ENCODE measurements around the gene CACNA1C. TPM values are rescaled to one million over a fixed set of nuclear protein-coding genes. Genes with fewer than 3 reads are reported as not detected.

Gene CACNA1C
- total RNA-seq, 2 experiments from 2014 or later = 0.69 to 1.4 TPM

DNA sequence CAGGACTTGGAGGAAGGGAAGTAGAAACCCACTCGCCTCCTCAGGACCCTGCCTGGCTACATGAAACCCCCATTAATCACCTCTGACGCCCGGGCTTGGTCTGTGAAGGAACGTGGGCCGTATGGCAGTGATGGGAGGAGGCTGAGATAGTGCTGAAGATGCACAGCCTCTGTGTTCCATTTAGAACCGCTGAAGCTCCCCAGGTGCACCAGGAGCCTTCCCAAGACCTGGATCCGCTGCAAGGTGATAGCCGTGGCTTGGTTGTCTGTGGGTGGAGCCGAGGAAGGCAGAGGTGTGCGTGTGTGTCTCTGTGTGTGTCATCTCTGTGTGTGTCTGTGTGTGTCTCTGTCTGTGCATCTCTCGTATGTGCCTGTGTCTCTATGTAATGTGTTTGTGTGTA lies 293.1 kb downstream of the CACNA1C start:
- Histone ChIP-seq H3K9me2 (ENCODE audit: insufficient read depth, low read length) (no peaks in the 10 kb centered on the region), H3K27ac (ENCODE audit: low read depth, low read length, poor library complexity, severe bottlenecking) (no peak overlapping the region), H4K20me1 (ENCODE audit: insufficient read depth, low read length) (no peaks in the 10 kb centered on the region), H3K9me3 (ENCODE audit: low read length) (no peaks in the 10 kb centered on the region), H2AFZ (ENCODE audit: low read length) (peak overlapping the region; percentile 48; the same call in 1 of the 2 replicates), H3K4me3 (ENCODE audit: low read depth, low read length, poor library complexity, severe bottlenecking) (no peak overlapping the region), H3K4me1 (ENCODE audit: insufficient read depth, low read length, poor library complexity, severe bottlenecking) (peaks cover 32% of the 10 kb centered on the region), H3K79me2 (ENCODE audit: insufficient read depth, low read depth, low read length) (no peaks in the 10 kb centered on the region), H3K4me2 (ENCODE audit: low read length) (peak overlapping the region; percentile 39; the same call in 1 of the 2 replicates), H3K36me3 (ENCODE audit: insufficient read depth, low read length) (no peaks in the 10 kb centered on the region)
- TF ChIP-seq EZH2phosphoT487 (IDR thresholded peaks at IDR 0.05; ENCODE audit: borderline replicate concordance, low read depth, low read length) = no peak
- TF ChIP-seq, protein P1, sequence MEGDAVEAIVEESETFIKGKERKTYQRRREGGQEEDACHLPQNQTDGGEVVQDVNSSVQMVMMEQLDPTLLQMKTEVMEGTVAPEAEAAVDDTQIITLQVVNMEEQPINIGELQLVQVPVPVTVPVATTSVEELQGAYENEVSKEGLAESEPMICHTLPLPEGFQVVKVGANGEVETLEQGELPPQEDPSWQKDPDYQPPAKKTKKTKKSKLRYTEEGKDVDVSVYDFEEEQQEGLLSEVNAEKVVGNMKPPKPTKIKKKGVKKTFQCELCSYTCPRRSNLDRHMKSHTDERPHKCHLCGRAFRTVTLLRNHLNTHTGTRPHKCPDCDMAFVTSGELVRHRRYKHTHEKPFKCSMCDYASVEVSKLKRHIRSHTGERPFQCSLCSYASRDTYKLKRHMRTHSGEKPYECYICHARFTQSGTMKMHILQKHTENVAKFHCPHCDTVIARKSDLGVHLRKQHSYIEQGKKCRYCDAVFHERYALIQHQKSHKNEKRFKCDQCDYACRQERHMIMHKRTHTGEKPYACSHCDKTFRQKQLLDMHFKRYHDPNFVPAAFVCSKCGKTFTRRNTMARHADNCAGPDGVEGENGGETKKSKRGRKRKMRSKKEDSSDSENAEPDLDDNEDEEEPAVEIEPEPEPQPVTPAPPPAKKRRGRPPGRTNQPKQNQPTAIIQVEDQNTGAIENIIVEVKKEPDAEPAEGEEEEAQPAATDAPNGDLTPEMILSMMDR (conservative IDR thresholded peaks at IDR 0.05; ENCODE audit: low read length) = no peak
- ChIA-PET POLR2A (no interaction called here), CTCF (ENCODE audit: unreplicated experiment) (no interaction called here)
- intact Hi-C loops (cut with micrococcal nuclease; ENCODE audit: unreplicated experiment) = no loop called here
- DNase-seq (ENCODE audit: low spot score) = no peak
- no TSS peak for BruUV-seq (replicated peaks)

DNA sequence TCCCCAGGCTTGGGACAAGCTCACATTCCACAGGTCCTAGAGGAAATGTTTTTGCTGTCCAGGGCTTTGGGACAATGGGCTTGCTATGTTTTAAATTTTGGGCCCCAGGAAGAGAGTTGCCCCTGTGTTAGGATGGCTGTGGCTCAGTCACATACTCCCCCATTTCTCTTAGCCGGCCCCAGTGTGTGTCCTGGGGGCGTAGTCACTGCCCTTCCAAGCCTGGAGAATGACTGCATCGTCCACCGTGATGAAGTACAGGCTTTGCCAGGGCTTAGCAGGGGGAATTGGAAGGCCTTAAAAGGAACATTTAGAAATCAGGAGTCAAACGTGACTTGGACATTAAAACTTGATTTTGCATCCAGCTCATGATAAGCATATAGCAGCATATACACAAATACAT lies 293.6 kb downstream of the CACNA1C start:
- Histone ChIP-seq H3K4me3 (ENCODE audit: low read depth, low read length, poor library complexity, severe bottlenecking) (no peak overlapping the region), H3K9me3 (ENCODE audit: low read length) (no peaks in the 10 kb centered on the region), H3K4me2 (ENCODE audit: low read length) (no peak overlapping the region), H3K36me3 (ENCODE audit: insufficient read depth, low read length) (no peaks in the 10 kb centered on the region), H3K27ac (ENCODE audit: low read depth, low read length, poor library complexity, severe bottlenecking) (no peak overlapping the region), H3K9me2 (ENCODE audit: insufficient read depth, low read length) (no peaks in the 10 kb centered on the region), H3K79me2 (ENCODE audit: insufficient read depth, low read depth, low read length) (no peaks in the 10 kb centered on the region), H4K20me1 (ENCODE audit: insufficient read depth, low read length) (no peaks in the 10 kb centered on the region), H3K4me1 (ENCODE audit: insufficient read depth, low read length, poor library complexity, severe bottlenecking) (peaks cover 37% of the 10 kb centered on the region), H2AFZ (ENCODE audit: low read length) (no peak overlapping the region)
- no peak for DNase-seq (ENCODE audit: low spot score)
- TF ChIP-seq, protein P1 (conservative IDR thresholded peaks at IDR 0.05; ENCODE audit: low read length) = no peak
- TF ChIP-seq EZH2phosphoT487 (IDR thresholded peaks at IDR 0.05; ENCODE audit: borderline replicate concordance, low read depth, low read length) = no peak
- CTCF ChIA-PET (ENCODE audit: unreplicated experiment) = no interaction called here
- no TSS peak for BruUV-seq (replicated peaks)
- intact Hi-C loops (cut with micrococcal nuclease; ENCODE audit: unreplicated experiment) = no loop called here
- POLR2A ChIA-PET = no interaction called here

DNA sequence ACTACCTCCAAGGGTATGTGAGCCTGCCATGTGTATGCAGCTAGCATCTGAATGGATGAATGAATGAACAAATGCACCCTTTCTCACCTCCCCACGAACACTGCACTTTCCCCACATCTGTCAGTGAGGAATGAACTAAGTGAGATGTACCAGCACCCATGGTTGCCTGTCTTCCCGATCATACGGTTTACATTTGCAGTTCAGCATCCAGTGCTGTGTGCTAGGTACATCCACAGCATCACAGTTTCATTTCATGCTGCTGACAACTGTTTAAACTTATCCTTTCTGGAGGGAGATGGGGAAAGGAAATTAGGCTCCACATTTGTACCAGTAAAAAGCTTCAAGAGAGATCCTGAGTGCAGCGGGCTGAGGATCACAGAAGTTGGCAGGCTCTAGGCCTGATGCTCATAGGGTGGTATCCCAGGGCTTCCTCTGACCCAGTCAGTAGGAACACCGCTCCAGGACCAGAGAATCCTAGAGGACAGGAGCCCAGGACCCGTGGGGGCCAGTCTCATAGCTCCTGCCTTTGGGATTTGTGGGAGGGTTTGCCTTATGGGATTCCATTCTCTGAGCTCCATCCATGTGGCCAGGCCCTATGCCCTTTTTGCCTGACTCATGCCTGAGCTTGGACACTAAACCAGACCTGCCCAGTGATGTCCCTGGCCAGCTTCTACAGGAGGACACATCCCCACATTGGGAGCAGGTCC lies 294.5 kb downstream of the CACNA1C start:
- DNase-seq (ENCODE audit: low spot score) = no peak
- H3K4me3 ChIP-seq (ENCODE audit: low read depth, low read length, poor library complexity, severe bottlenecking) = no peak overlapping the region
- no peak overlapping the region for H3K27ac ChIP-seq (ENCODE audit: low read depth, low read length, poor library complexity, severe bottlenecking)
- BruUV-seq (replicated peaks) = no TSS peak
- CTCF ChIA-PET (ENCODE audit: unreplicated experiment) = no interaction called here
- H3K79me2 ChIP-seq (ENCODE audit: insufficient read depth, low read depth, low read length) = no peaks in the 10 kb centered on the region
- no peak overlapping the region for H3K4me2 ChIP-seq (ENCODE audit: low read length)
- H3K4me1 ChIP-seq (ENCODE audit: insufficient read depth, low read length, poor library complexity, severe bottlenecking) = peaks cover 46% of the 10 kb centered on the region
- H2AFZ ChIP-seq (ENCODE audit: low read length) = no peak overlapping the region
- TF ChIP-seq, protein P1 (conservative IDR thresholded peaks at IDR 0.05; ENCODE audit: low read length) = no peak
- no peak for TF ChIP-seq EZH2phosphoT487 (IDR thresholded peaks at IDR 0.05; ENCODE audit: borderline replicate concordance, low read depth, low read length)
- intact Hi-C loops (cut with micrococcal nuclease; ENCODE audit: unreplicated experiment) = no loop called here
- no peaks in the 10 kb centered on the region for H3K9me3 ChIP-seq (ENCODE audit: low read length)
- H3K9me2 ChIP-seq (ENCODE audit: insufficient read depth, low read length) = no peaks in the 10 kb centered on the region
- POLR2A ChIA-PET = no interaction called here
- H4K20me1 ChIP-seq (ENCODE audit: insufficient read depth, low read length) = no peaks in the 10 kb centered on the region
- no peaks in the 10 kb centered on the region for H3K36me3 ChIP-seq (ENCODE audit: insufficient read depth, low read length)
